WTC11 (cell line): Measurements from ENCODE around the gene LTBP1. TPM values are rescaled to one million over a fixed set of nuclear protein-coding genes. Genes with fewer than 3 reads are reported as not detected.

ENCODE experiments used
- ATAC-seq: fragments of 200-7000 bp; cut with Tn5 transposase; 2 replicates; pipeline ENCODE4 v1.10.0; 2021; ENCODE audit warnings: mild to moderate bottlenecking, moderate library complexity
- CTCF ChIA-PET: fragments of 300-600 bp; sonication (Branson Sonifier 250); formaldehyde crosslinking; loops from one replicate; lab custom pipeline; 2021; ENCODE audit warnings: antibody characterized with exemption; lab: Charles Lee
- POLR2A ChIA-PET: fragments of 350-600 bp; sonication (Branson Sonifier 250); formaldehyde crosslinking; loops from one replicate; lab custom pipeline; 2021; ENCODE audit warnings: antibody characterized with exemption; lab: Charles Lee
- DNase-seq: peaks from one replicate; pipeline ENCODE4 v3.0.0; 2021; ENCODE audit warnings: low spot score
- H3K27ac Mint-ChIP-seq: 2 replicates; pipeline ENCODE4 v1.8.0; 2021; ENCODE audit warnings: mixed read lengths
- H3K27me3 Mint-ChIP-seq: 2 replicates; pipeline ENCODE4 v1.8.0; 2021; ENCODE audit warnings: low read depth, mild to moderate bottlenecking, moderate library complexity, mixed read lengths
- H3K36me3 Mint-ChIP-seq: 2 replicates; pipeline ENCODE4 v1.8.0; 2021; ENCODE audit warnings: mixed read lengths
- H3K4me1 Mint-ChIP-seq: 2 replicates; pipeline ENCODE4 v1.8.0; 2022; ENCODE audit warnings: mixed read lengths
- H3K4me3 Mint-ChIP-seq: 2 replicates; pipeline ENCODE4 v1.8.0; 2021; ENCODE audit warnings: mild to moderate bottlenecking, moderate library complexity, mixed read lengths
- H3K9me3 Mint-ChIP-seq: 2 replicates; pipeline ENCODE4 v1.8.0; 2021; ENCODE audit warnings: mixed read lengths
- ARID4B ChIP-seq: sonication (generic); formaldehyde crosslinking; IDR thresholded peaks from 2 replicates; pipeline ENCODE4 v1.8.0; 2023; ENCODE audit warnings: missing genetic modification reagents, mild to moderate bottlenecking, borderline replicate concordance
- CBFB ChIP-seq: sonication (generic); formaldehyde crosslinking; IDR thresholded peaks from 2 replicates; pipeline ENCODE4 v1.8.1; 2022; ENCODE audit warnings: mild to moderate bottlenecking, low read depth, missing genetic modification reagents
- CDX4 ChIP-seq: fragments of 250-450 bp; sonication (Bioruptor Pico); IDR thresholded peaks from 2 replicates; pipeline ENCODE4 v1.9.0; 2021; ENCODE audit warnings: moderate library complexity, mild to moderate bottlenecking, inconsistent platforms, borderline replicate concordance
- E2F4 ChIP-seq: sonication (generic); formaldehyde crosslinking; IDR thresholded peaks from 2 replicates; pipeline ENCODE4 v1.8.1; 2022; ENCODE audit warnings: low read depth, mild to moderate bottlenecking, moderate library complexity, missing genetic modification reagents, borderline replicate concordance
- EMX1 ChIP-seq: fragments of 250-450 bp; sonication (Bioruptor Pico); IDR thresholded peaks from 2 replicates; pipeline ENCODE4 v1.8.0; 2021; ENCODE audit warnings: mild to moderate bottlenecking
- GRHL2 ChIP-seq: fragments of 250-450 bp; sonication (Bioruptor Pico); IDR thresholded peaks from 2 replicates; pipeline ENCODE4 v1.8.0; 2022; ENCODE audit warnings: mild to moderate bottlenecking, moderate library complexity; ENCODE audit not compliant: insufficient replicate concordance, severe bottlenecking
- JAZF1 ChIP-seq: fragments of 250-450 bp; sonication (Bioruptor Pico); IDR thresholded peaks from 2 replicates; pipeline ENCODE4 v1.9.0; 2021; ENCODE audit warnings: moderate library complexity, mild to moderate bottlenecking, inconsistent platforms
- JUN ChIP-seq: sonication (generic); formaldehyde crosslinking; IDR thresholded peaks from 2 replicates; pipeline ENCODE4 v1.8.0; 2023; ENCODE audit warnings: mild to moderate bottlenecking, missing genetic modification reagents
- KAT7 ChIP-seq: sonication (generic); formaldehyde crosslinking; IDR thresholded peaks from 2 replicates; pipeline ENCODE4 v1.8.1; 2023; ENCODE audit warnings: missing genetic modification reagents, mild to moderate bottlenecking, borderline replicate concordance
- PRRX2 ChIP-seq: fragments of 250-450 bp; sonication (Bioruptor Pico); IDR thresholded peaks from 2 replicates; pipeline ENCODE4 v1.8.0; 2021; ENCODE audit warnings: mild to moderate bottlenecking
- SMAD4 ChIP-seq: sonication (generic); formaldehyde crosslinking; IDR thresholded peaks from 2 replicates; pipeline ENCODE4 v1.8.0; 2022; ENCODE audit warnings: mild to moderate bottlenecking, missing genetic modification reagents
- TCF7 ChIP-seq: sonication (generic); formaldehyde crosslinking; IDR thresholded peaks from 2 replicates; pipeline ENCODE4 v1.8.0; 2022; ENCODE audit warnings: mild to moderate bottlenecking, low read depth, missing genetic modification reagents, moderate library complexity
- TEAD1 ChIP-seq: sonication (generic); formaldehyde crosslinking; IDR thresholded peaks from 2 replicates; pipeline ENCODE4 v1.8.0; 2022; ENCODE audit warnings: mild to moderate bottlenecking, missing genetic modification reagents
- ZNF138 ChIP-seq: sonication (generic); formaldehyde crosslinking; conservative IDR thresholded peaks from 2 replicates; pipeline ENCODE4 v1.8.1; 2022; ENCODE audit warnings: mild to moderate bottlenecking, moderate library complexity, missing genetic modification reagents
- ZNF219 ChIP-seq: sonication (generic); formaldehyde crosslinking; IDR thresholded peaks from 2 replicates; pipeline ENCODE4 v1.8.0; 2023; ENCODE audit warnings: missing genetic modification reagents, mild to moderate bottlenecking, borderline replicate concordance
- ZNF416 ChIP-seq: fragments of 250-450 bp; sonication (Bioruptor Pico); IDR thresholded peaks from 2 replicates; pipeline ENCODE4 v1.9.0; 2021; ENCODE audit warnings: mild to moderate bottlenecking, inconsistent platforms
- ZNF532 ChIP-seq: fragments of 250-450 bp; sonication (Bioruptor Pico); IDR thresholded peaks from 2 replicates; pipeline ENCODE4 v1.9.0; 2021; ENCODE audit warnings: mild to moderate bottlenecking, borderline replicate concordance
- ZNF671 ChIP-seq: fragments of 250-450 bp; sonication (Bioruptor Pico); IDR thresholded peaks from 2 replicates; pipeline ENCODE4 v1.8.0; 2021; ENCODE audit warnings: mild to moderate bottlenecking
- total RNA-seq: library from RNA; stranded (reverse); gene quantifications from 3 replicates; pipeline ENCODE4 v1.2.3, GENCODE V29; 2021
- TF ChIP-seq, protein P1 (sequence below): fragments of 250-450 bp; sonication (Bioruptor Pico); conservative IDR thresholded peaks from 2 replicates; pipeline ENCODE4 v1.9.0; 2021; ENCODE audit warnings: mild to moderate bottlenecking
- TF ChIP-seq, protein P2 (sequence below): sonication (generic); formaldehyde crosslinking; conservative IDR thresholded peaks from 2 replicates; pipeline ENCODE4 v1.8.1; 2022; ENCODE audit warnings: mild to moderate bottlenecking, missing genetic modification reagents
- TF ChIP-seq, protein P3 (sequence below): sonication (generic); formaldehyde crosslinking; IDR thresholded peaks from 2 replicates; pipeline ENCODE4 v1.8.1; 2022; ENCODE audit warnings: mild to moderate bottlenecking, missing genetic modification reagents, moderate library complexity, borderline replicate concordance

Gene LTBP1
- total RNA-seq, 1 experiment from 2014 or later = 33.6 TPM

DNA sequence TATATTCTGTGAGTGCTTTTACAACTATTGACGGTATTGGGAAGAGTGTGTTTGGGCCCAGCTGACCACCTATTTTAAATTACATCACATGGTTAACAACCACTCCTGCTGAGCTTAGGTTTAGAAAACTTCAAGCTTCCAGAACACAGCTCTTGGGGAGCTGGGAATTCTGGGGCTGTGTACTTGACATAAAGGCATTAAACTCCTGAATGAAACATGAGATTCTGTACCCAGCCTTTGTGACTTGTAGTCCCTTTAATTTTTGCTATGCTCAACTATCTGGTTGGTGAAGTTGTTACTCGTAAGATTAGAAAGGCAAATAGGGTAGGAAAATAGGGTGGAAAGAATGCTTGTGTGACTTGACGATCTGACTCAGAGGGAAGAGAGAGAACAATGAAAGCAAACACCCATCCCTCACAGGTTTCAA lies 66.9 kb downstream of the LTBP1 start (continued):
- TF ChIP-seq E2F4 (CRISPR knock-in tag) = no peak
- TF ChIP-seq ZNF671 (CRISPR knock-in tag) = no peak
- TF ChIP-seq JAZF1 (CRISPR knock-in tag) = no peak
- TF ChIP-seq TCF7 (CRISPR knock-in tag) = no peak
- TF ChIP-seq ZNF416 (CRISPR knock-in tag) = no peak
- TF ChIP-seq, protein P1, sequence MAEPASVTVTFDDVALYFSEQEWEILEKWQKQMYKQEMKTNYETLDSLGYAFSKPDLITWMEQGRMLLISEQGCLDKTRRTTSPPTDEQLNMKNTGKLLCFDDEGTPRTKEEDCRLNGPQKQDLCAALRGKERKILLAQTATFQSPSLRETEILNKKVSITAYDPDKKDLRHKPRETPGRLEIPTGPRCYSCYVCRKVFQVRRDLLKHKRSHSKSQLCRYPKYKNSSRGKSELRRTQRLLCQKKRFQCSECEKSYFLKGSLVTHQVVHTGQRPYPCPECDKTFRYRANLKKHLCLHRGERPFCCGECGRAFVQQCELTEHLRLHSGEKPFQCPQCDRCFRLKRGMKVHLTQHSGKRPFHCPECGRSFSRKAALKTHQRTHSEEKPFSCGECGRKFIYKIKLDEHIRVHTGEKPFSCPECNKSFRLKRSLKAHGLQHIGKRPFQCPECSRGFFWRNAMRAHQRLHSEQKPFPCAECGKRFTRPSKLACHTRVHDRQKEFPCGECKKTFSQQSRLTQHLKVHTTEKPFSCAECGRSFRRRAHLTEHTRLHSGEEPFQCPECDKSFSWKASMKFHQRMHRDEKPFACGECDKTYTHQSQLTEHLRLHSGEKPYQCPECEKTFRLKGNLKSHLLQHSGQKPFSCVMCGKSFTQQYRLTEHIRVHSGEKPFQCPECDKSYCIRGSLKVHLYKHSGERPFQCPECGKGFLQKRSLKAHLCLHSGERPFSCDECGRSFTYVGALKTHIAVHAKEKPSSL (CRISPR knock-in tag) = no peak
- no peak for TF ChIP-seq CBFB (CRISPR knock-in tag)
- TF ChIP-seq, protein P2, sequence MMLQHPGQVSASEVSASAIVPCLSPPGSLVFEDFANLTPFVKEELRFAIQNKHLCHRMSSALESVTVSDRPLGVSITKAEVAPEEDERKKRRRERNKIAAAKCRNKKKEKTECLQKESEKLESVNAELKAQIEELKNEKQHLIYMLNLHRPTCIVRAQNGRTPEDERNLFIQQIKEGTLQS (CRISPR knock-in tag) = no peak
- no peak for TF ChIP-seq ZNF219 (CRISPR knock-in tag)
- TF ChIP-seq, all 79 proteins: peak for 0

DNA sequence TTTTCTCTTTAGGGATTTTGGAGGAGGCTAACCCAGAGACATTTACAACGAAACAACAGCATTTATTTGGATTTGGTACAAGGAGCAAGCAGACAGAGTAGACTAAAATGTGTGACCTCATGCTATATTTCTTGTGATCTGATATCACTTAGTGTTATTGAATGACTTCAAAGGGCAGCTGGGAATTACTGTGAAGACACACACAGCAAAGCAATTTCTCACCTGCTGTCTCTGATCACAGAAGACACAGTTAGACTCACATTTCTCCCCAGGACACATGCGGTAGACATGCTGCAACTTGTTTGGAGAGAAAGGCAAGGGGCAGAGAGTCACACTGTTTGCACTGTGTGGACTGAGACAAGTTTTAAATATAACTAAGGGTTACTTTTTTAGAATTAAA lies 67.5 kb downstream of the LTBP1 start:
- ATAC-seq = no peak
- no peak for TF ChIP-seq JUN
- TF ChIP-seq TEAD1 (CRISPR knock-in tag) = no peak
- TF ChIP-seq ARID4B = no peak
- no peak for TF ChIP-seq SMAD4 (CRISPR knock-in tag)
- TF ChIP-seq KAT7 (CRISPR knock-in tag) = no peak
- no peak for TF ChIP-seq E2F4 (CRISPR knock-in tag)
- no peak for TF ChIP-seq ZNF671 (CRISPR knock-in tag)
- TF ChIP-seq GRHL2 (CRISPR knock-in tag) = no peak
- TF ChIP-seq ZNF138 (CRISPR knock-in tag) = no peak
- TF ChIP-seq PRRX2 (CRISPR knock-in tag) = no peak
- no peak for TF ChIP-seq EMX1 (CRISPR knock-in tag)
- TF ChIP-seq ZNF532 (CRISPR knock-in tag) = no peak
- TF ChIP-seq, protein P3, sequence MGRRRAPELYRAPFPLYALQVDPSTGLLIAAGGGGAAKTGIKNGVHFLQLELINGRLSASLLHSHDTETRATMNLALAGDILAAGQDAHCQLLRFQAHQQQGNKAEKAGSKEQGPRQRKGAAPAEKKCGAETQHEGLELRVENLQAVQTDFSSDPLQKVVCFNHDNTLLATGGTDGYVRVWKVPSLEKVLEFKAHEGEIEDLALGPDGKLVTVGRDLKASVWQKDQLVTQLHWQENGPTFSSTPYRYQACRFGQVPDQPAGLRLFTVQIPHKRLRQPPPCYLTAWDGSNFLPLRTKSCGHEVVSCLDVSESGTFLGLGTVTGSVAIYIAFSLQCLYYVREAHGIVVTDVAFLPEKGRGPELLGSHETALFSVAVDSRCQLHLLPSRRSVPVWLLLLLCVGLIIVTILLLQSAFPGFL = no peak
- TF ChIP-seq CDX4 = no peak

More for the DNA sequence above, 67.5 kb downstream of the LTBP1 start:
- no peak for DNase-seq
- ChIA-PET CTCF (interaction anchor here (0.6 kb wide), 1 partner anchor 358 kb away, joined by 3 read pairs; no protein-coding TSS in a partner anchor), POLR2A (no interaction called here)
- no peaks in the 10 kb centered on the region for H3K9me3 Mint-ChIP-seq
- H3K36me3 Mint-ChIP-seq = no peaks in the 10 kb centered on the region
- no peaks in the 10 kb centered on the region for H3K27me3 Mint-ChIP-seq
- peaks cover 11% of the 10 kb centered on the region for H3K4me1 Mint-ChIP-seq
- H3K4me3 Mint-ChIP-seq = no peak overlapping the region
- H3K27ac Mint-ChIP-seq = no peak overlapping the region
